WTC11 (cell line): ENCODE data around the gene TTC24. TPM values are rescaled to one million over a fixed set of nuclear protein-coding genes. Genes with fewer than 3 reads are reported as not detected.

Source experiments
- ATAC-seq: fragments of 200-7000 bp; cut with Tn5 transposase; 2 replicates; pipeline ENCODE4 v1.10.0; 2021; ENCODE audit warnings: mild to moderate bottlenecking, moderate library complexity
- CTCF ChIA-PET: fragments of 300-600 bp; sonication (Branson Sonifier 250); formaldehyde crosslinking; loops from one replicate; lab custom pipeline; 2021; ENCODE audit warnings: antibody characterized with exemption; lab: Charles Lee
- POLR2A ChIA-PET: fragments of 350-600 bp; sonication (Branson Sonifier 250); formaldehyde crosslinking; loops from one replicate; lab custom pipeline; 2021; ENCODE audit warnings: antibody characterized with exemption; lab: Charles Lee
- DNase-seq: peaks from one replicate; pipeline ENCODE4 v3.0.0; 2021; ENCODE audit warnings: low spot score
- H3K27ac Mint-ChIP-seq: 2 replicates; pipeline ENCODE4 v1.8.0; 2021; ENCODE audit warnings: mixed read lengths
- H3K27me3 Mint-ChIP-seq: 2 replicates; pipeline ENCODE4 v1.8.0; 2021; ENCODE audit warnings: low read depth, mild to moderate bottlenecking, moderate library complexity, mixed read lengths
- H3K36me3 Mint-ChIP-seq: 2 replicates; pipeline ENCODE4 v1.8.0; 2021; ENCODE audit warnings: mixed read lengths
- H3K4me1 Mint-ChIP-seq: 2 replicates; pipeline ENCODE4 v1.8.0; 2022; ENCODE audit warnings: mixed read lengths
- H3K4me3 Mint-ChIP-seq: 2 replicates; pipeline ENCODE4 v1.8.0; 2021; ENCODE audit warnings: mild to moderate bottlenecking, moderate library complexity, mixed read lengths
- H3K9me3 Mint-ChIP-seq: 2 replicates; pipeline ENCODE4 v1.8.0; 2021; ENCODE audit warnings: mixed read lengths
- ATF1 ChIP-seq: sonication (generic); formaldehyde crosslinking; IDR thresholded peaks from 2 replicates; pipeline ENCODE4 v1.8.1; 2023; ENCODE audit warnings: mild to moderate bottlenecking, moderate library complexity, missing genetic modification reagents
- CREB1 ChIP-seq: sonication (generic); formaldehyde crosslinking; IDR thresholded peaks from 2 replicates; pipeline ENCODE4 v1.8.0; 2023; ENCODE audit warnings: mild to moderate bottlenecking, missing genetic modification reagents
- ESRRA ChIP-seq: sonication (generic); formaldehyde crosslinking; IDR thresholded peaks from 2 replicates; pipeline ENCODE4 v1.8.1; 2022; ENCODE audit warnings: mild to moderate bottlenecking, missing genetic modification reagents, borderline replicate concordance
- JAZF1 ChIP-seq: fragments of 250-450 bp; sonication (Bioruptor Pico); IDR thresholded peaks from 2 replicates; pipeline ENCODE4 v1.9.0; 2021; ENCODE audit warnings: moderate library complexity, mild to moderate bottlenecking, inconsistent platforms
- NFE2L1 ChIP-seq: sonication (generic); formaldehyde crosslinking; IDR thresholded peaks from 2 replicates; pipeline ENCODE4 v1.8.1; 2023; ENCODE audit warnings: missing genetic modification reagents
- NR3C1 ChIP-seq: sonication (generic); formaldehyde crosslinking; conservative IDR thresholded peaks from 2 replicates; pipeline ENCODE4 v1.8.1; 2023; ENCODE audit warnings: low read depth, mild to moderate bottlenecking, missing genetic modification reagents
- PRRX2 ChIP-seq: fragments of 250-450 bp; sonication (Bioruptor Pico); IDR thresholded peaks from 2 replicates; pipeline ENCODE4 v1.8.0; 2021; ENCODE audit warnings: mild to moderate bottlenecking
- SMAD4 ChIP-seq: sonication (generic); formaldehyde crosslinking; IDR thresholded peaks from 2 replicates; pipeline ENCODE4 v1.8.0; 2022; ENCODE audit warnings: mild to moderate bottlenecking, missing genetic modification reagents
- TEAD4 ChIP-seq: sonication (generic); formaldehyde crosslinking; IDR thresholded peaks from 2 replicates; pipeline ENCODE4 v1.8.0; 2022; ENCODE audit warnings: mild to moderate bottlenecking, missing genetic modification reagents
- ZBTB21 ChIP-seq: sonication (generic); formaldehyde crosslinking; IDR thresholded peaks from 2 replicates; pipeline ENCODE4 v1.8.1; 2023; ENCODE audit warnings: mild to moderate bottlenecking, missing genetic modification reagents, borderline replicate concordance
- ZNF232 ChIP-seq: sonication (generic); formaldehyde crosslinking; IDR thresholded peaks from 2 replicates; pipeline ENCODE4 v1.8.0; 2022; ENCODE audit warnings: mild to moderate bottlenecking, missing genetic modification reagents
- ZNF317 ChIP-seq: sonication (generic); formaldehyde crosslinking; IDR thresholded peaks from 2 replicates; pipeline ENCODE4 v1.8.1; 2023; ENCODE audit warnings: low read depth, mild to moderate bottlenecking, moderate library complexity, missing genetic modification reagents, borderline replicate concordance
- ZNF396 ChIP-seq: fragments of 250-450 bp; sonication (Bioruptor Pico); IDR thresholded peaks from 2 replicates; pipeline ENCODE4 v1.8.0; 2021; ENCODE audit warnings: mild to moderate bottlenecking, moderate library complexity, borderline replicate concordance
- ZNF416 ChIP-seq: fragments of 250-450 bp; sonication (Bioruptor Pico); IDR thresholded peaks from 2 replicates; pipeline ENCODE4 v1.9.0; 2021; ENCODE audit warnings: mild to moderate bottlenecking, inconsistent platforms
- ZNF671 ChIP-seq: fragments of 250-450 bp; sonication (Bioruptor Pico); IDR thresholded peaks from 2 replicates; pipeline ENCODE4 v1.8.0; 2021; ENCODE audit warnings: mild to moderate bottlenecking
- total RNA-seq: library from RNA; stranded (reverse); gene quantifications from 3 replicates; pipeline ENCODE4 v1.2.3, GENCODE V29; 2021
- TF ChIP-seq, protein P1 (sequence below): sonication (generic); formaldehyde crosslinking; IDR thresholded peaks from 2 replicates; pipeline ENCODE4 v1.8.1; 2023; ENCODE audit warnings: mild to moderate bottlenecking, missing genetic modification reagents, moderate library complexity
- TF ChIP-seq, protein P2 (sequence below): fragments of 250-450 bp; sonication (Bioruptor Pico); IDR thresholded peaks from 2 replicates; pipeline ENCODE4 v1.9.0; 2021; ENCODE audit warnings: mild to moderate bottlenecking
- TF ChIP-seq, protein P3 (sequence below): sonication (generic); formaldehyde crosslinking; IDR thresholded peaks from 2 replicates; pipeline ENCODE4 v1.8.0; 2023; ENCODE audit warnings: missing genetic modification reagents, mild to moderate bottlenecking, borderline replicate concordance
- TF ChIP-seq, protein P4 (sequence below): sonication (generic); formaldehyde crosslinking; IDR thresholded peaks from 2 replicates; pipeline ENCODE4 v1.8.1; 2022; ENCODE audit warnings: missing genetic modification reagents, borderline replicate concordance
- TF ChIP-seq, protein P5 (sequence below): sonication (generic); formaldehyde crosslinking; IDR thresholded peaks from 2 replicates; pipeline ENCODE4 v1.8.1; 2022; ENCODE audit warnings: mild to moderate bottlenecking, missing genetic modification reagents, moderate library complexity, borderline replicate concordance
- TF ChIP-seq, protein P6 (sequence below): fragments of 250-450 bp; sonication (Bioruptor Pico); IDR thresholded peaks from 2 replicates; pipeline ENCODE4 v1.8.0; 2021; ENCODE audit warnings: mild to moderate bottlenecking

TTC24 gene
- total RNA-seq, 1 experiment from 2014 or later: 0.20 TPM

DNA sequence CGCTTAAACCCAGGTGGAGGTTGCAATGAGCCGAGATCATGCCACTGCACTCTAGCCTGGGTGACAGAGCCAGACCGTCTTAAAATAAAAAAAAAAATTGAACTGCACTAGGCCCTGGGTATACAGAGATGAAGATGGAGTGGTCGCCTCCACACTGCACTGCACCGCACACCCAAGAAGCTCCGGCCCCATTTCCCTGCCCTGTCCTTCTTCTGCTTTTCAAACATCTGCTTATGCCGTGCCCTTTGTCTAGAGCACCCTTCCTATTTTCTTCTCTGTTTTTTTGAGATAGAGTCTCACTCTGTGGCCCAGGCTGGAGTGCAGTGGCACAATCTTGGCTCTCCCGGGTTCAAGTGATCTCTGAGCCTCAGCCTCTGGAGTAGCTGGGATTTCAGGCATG lies 24.6 kb upstream of the TTC24 start (continued):
- TF ChIP-seq, protein P1, sequence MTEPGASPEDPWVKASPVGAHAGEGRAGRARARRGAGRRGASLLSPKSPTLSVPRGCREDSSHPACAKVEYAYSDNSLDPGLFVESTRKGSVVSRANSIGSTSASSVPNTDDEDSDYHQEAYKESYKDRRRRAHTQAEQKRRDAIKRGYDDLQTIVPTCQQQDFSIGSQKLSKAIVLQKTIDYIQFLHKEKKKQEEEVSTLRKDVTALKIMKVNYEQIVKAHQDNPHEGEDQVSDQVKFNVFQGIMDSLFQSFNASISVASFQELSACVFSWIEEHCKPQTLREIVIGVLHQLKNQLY (CRISPR knock-in tag): no peak
- TF ChIP-seq, protein P2, sequence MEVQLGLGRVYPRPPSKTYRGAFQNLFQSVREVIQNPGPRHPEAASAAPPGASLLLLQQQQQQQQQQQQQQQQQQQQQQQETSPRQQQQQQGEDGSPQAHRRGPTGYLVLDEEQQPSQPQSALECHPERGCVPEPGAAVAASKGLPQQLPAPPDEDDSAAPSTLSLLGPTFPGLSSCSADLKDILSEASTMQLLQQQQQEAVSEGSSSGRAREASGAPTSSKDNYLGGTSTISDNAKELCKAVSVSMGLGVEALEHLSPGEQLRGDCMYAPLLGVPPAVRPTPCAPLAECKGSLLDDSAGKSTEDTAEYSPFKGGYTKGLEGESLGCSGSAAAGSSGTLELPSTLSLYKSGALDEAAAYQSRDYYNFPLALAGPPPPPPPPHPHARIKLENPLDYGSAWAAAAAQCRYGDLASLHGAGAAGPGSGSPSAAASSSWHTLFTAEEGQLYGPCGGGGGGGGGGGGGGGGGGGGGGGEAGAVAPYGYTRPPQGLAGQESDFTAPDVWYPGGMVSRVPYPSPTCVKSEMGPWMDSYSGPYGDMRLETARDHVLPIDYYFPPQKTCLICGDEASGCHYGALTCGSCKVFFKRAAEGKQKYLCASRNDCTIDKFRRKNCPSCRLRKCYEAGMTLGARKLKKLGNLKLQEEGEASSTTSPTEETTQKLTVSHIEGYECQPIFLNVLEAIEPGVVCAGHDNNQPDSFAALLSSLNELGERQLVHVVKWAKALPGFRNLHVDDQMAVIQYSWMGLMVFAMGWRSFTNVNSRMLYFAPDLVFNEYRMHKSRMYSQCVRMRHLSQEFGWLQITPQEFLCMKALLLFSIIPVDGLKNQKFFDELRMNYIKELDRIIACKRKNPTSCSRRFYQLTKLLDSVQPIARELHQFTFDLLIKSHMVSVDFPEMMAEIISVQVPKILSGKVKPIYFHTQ (CRISPR knock-in tag): no peak
- TF ChIP-seq, protein P3, sequence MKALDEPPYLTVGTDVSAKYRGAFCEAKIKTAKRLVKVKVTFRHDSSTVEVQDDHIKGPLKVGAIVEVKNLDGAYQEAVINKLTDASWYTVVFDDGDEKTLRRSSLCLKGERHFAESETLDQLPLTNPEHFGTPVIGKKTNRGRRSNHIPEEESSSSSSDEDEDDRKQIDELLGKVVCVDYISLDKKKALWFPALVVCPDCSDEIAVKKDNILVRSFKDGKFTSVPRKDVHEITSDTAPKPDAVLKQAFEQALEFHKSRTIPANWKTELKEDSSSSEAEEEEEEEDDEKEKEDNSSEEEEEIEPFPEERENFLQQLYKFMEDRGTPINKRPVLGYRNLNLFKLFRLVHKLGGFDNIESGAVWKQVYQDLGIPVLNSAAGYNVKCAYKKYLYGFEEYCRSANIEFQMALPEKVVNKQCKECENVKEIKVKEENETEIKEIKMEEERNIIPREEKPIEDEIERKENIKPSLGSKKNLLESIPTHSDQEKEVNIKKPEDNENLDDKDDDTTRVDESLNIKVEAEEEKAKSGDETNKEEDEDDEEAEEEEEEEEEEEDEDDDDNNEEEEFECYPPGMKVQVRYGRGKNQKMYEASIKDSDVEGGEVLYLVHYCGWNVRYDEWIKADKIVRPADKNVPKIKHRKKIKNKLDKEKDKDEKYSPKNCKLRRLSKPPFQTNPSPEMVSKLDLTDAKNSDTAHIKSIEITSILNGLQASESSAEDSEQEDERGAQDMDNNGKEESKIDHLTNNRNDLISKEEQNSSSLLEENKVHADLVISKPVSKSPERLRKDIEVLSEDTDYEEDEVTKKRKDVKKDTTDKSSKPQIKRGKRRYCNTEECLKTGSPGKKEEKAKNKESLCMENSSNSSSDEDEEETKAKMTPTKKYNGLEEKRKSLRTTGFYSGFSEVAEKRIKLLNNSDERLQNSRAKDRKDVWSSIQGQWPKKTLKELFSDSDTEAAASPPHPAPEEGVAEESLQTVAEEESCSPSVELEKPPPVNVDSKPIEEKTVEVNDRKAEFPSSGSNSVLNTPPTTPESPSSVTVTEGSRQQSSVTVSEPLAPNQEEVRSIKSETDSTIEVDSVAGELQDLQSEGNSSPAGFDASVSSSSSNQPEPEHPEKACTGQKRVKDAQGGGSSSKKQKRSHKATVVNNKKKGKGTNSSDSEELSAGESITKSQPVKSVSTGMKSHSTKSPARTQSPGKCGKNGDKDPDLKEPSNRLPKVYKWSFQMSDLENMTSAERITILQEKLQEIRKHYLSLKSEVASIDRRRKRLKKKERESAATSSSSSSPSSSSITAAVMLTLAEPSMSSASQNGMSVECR (CRISPR knock-in tag): no peak
- no peak for TF ChIP-seq TEAD4 (CRISPR knock-in tag)
- no peak for TF ChIP-seq ZNF317 (CRISPR knock-in tag)
- TF ChIP-seq, protein P4, sequence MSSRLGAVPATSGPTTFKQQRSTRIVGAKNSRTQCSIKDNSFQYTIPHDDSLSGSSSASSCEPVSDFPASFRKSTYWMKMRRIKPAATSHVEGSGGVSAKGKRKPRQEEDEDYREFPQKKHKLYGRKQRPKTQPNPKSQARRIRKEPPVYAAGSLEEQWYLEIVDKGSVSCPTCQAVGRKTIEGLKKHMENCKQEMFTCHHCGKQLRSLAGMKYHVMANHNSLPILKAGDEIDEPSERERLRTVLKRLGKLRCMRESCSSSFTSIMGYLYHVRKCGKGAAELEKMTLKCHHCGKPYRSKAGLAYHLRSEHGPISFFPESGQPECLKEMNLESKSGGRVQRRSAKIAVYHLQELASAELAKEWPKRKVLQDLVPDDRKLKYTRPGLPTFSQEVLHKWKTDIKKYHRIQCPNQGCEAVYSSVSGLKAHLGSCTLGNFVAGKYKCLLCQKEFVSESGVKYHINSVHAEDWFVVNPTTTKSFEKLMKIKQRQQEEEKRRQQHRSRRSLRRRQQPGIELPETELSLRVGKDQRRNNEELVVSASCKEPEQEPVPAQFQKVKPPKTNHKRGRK (CRISPR knock-in tag): no peak
- TF ChIP-seq, protein P5, sequence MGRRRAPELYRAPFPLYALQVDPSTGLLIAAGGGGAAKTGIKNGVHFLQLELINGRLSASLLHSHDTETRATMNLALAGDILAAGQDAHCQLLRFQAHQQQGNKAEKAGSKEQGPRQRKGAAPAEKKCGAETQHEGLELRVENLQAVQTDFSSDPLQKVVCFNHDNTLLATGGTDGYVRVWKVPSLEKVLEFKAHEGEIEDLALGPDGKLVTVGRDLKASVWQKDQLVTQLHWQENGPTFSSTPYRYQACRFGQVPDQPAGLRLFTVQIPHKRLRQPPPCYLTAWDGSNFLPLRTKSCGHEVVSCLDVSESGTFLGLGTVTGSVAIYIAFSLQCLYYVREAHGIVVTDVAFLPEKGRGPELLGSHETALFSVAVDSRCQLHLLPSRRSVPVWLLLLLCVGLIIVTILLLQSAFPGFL: no peak
- no peak for TF ChIP-seq ZBTB21
- TF ChIP-seq ZNF671: no peak

DNA sequence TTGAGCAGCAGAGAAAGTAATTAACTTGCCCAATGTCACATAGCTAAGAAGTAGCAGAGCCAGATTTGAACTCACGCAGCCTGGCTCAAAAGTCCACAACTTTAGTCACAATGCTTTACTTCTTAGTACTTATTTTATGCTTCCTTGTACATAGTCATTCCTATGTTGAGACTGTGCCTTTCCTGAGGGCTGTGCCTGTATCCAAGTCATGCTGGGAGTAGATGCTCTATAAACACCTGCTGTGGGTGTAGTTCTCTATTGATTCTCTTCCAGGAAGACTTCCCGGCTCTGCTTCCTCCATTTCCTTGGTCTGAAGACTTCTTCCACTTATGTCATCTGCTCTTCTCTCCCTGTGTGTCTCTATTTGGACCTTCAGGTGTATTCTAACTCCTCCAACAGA lies 23.8 kb upstream of the TTC24 start:
- H3K27me3 Mint-ChIP-seq: no peaks in the 10 kb centered on the region
- H3K36me3 Mint-ChIP-seq: peaks cover 30% of the 10 kb centered on the region
- ATAC-seq (no peak), DNase-seq (no peak)
- no peaks in the 10 kb centered on the region for H3K9me3 Mint-ChIP-seq
- POLR2A ChIA-PET: no interaction called here
- TF ChIP-seq NFE2L1 (CRISPR knock-in tag) (no peak), ZNF416 (CRISPR knock-in tag) (no peak), ATF1 (no peak), SMAD4 (CRISPR knock-in tag) (no peak), ZNF232 (no peak), JAZF1 (CRISPR knock-in tag) (no peak), ESRRA (CRISPR knock-in tag) (no peak), CREB1 (CRISPR knock-in tag) (no peak), PRRX2 (CRISPR knock-in tag) (no peak), NR3C1 (CRISPR knock-in tag) (no peak), ZNF396 (no peak)
- TF ChIP-seq, protein P2 (CRISPR knock-in tag): no peak
- TF ChIP-seq, protein P6, sequence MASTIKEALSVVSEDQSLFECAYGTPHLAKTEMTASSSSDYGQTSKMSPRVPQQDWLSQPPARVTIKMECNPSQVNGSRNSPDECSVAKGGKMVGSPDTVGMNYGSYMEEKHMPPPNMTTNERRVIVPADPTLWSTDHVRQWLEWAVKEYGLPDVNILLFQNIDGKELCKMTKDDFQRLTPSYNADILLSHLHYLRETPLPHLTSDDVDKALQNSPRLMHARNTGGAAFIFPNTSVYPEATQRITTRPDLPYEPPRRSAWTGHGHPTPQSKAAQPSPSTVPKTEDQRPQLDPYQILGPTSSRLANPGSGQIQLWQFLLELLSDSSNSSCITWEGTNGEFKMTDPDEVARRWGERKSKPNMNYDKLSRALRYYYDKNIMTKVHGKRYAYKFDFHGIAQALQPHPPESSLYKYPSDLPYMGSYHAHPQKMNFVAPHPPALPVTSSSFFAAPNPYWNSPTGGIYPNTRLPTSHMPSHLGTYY (CRISPR knock-in tag): no peak
- TF ChIP-seq, all 79 proteins: peak for 0
- CTCF ChIA-PET: no interaction called here
- no peak overlapping the region for H3K4me3 Mint-ChIP-seq
- H3K27ac Mint-ChIP-seq: no peak overlapping the region
- no peaks in the 10 kb centered on the region for H3K4me1 Mint-ChIP-seq
